Astrocyte of the spinal cord (primary cell): ENCODE measurements around the gene RHNO1.
A peak's percentile ranks its signal among the peaks of the same experiment; 100 is the strongest.

Source experiments
- DNase-seq: peaks from one replicate; pipeline ENCODE4 v3.0.0; 2011; ENCODE audit warnings: low read depth, low spot score
- H3K4me3 ChIP-seq: 2 replicates; pipeline ENCODE4 v1.5.1; 2011; ENCODE audit warnings: low read depth, mild to moderate bottlenecking, low read length, moderate library complexity
- in situ Hi-C: cut with HindIII; loops from 2 replicates; pipeline ENCODE4 v1.10.0; 2017; ENCODE audit warnings: low sequenced_read_pairs
- TF ChIP-seq, protein P1 (sequence below): IDR thresholded peaks from 2 replicates; pipeline ENCODE4 v1.5.1; 2012; ENCODE audit warnings: low read depth, mild to moderate bottlenecking, low read length, inconsistent platforms

The RHNO1 gene

GRCh38 chr12:2876431-2877046 is 484 bp upstream of the RHNO1 start:
- peak overlapping the region; percentile 76 for H3K4me3 ChIP-seq
- DNase-seq: peak; percentile 31
- TF ChIP-seq, protein P1, sequence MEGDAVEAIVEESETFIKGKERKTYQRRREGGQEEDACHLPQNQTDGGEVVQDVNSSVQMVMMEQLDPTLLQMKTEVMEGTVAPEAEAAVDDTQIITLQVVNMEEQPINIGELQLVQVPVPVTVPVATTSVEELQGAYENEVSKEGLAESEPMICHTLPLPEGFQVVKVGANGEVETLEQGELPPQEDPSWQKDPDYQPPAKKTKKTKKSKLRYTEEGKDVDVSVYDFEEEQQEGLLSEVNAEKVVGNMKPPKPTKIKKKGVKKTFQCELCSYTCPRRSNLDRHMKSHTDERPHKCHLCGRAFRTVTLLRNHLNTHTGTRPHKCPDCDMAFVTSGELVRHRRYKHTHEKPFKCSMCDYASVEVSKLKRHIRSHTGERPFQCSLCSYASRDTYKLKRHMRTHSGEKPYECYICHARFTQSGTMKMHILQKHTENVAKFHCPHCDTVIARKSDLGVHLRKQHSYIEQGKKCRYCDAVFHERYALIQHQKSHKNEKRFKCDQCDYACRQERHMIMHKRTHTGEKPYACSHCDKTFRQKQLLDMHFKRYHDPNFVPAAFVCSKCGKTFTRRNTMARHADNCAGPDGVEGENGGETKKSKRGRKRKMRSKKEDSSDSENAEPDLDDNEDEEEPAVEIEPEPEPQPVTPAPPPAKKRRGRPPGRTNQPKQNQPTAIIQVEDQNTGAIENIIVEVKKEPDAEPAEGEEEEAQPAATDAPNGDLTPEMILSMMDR: no peak
- in situ Hi-C loops: no loop called here

DNA sequence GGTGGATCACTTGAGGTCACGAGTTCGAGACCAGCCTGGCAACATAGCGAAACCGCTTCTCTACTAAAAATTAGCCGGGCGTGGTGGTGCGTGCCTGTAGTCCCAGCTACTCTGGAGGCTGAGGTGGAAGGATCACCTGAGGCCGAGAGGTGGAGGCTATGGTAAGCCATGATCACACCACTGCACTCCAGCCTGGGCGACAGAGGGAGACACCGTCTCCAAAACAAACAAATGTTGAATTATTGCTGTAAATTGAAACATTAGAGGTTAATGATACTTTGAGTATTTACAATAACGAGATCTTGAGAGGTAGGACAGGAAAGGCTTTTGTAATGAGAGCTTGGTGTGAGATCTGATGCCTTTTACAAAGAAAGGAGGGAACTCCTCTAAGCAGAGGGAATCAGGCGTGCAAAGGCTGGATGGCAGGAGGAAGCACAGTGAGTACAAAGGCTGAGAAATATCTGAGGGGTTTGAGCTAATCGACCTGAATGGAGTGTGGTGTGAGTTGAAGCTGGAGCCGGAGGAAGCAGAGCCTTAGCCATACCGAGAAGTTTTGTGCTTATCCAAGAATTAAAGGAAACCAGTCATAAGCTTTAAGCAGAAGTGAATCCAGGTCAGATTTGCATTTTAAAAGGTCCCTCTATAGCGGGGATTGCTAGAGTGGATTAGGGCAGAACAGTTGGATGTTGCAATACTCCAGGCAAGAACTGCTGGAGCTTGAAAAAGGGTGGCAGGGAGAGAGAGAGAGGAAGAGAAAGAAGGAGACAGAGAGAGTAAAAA is 1.1 kb downstream of the RHNO1 start:
- TF ChIP-seq, protein P1: no peak
- DNase-seq: peak; percentile 25
- H3K4me3 ChIP-seq: peak overlapping the region; percentile 76
- in situ Hi-C loops: no loop called here

- TF ChIP-seq, protein P1: no peak
- in situ Hi-C loops: no loop called here
- no peak for DNase-seq
- no peak overlapping the region for H3K4me3 ChIP-seq
These were observed 2.8 kb downstream of the RHNO1 start for GRCh38 chr12:2879853-2880252.

GRCh38 chr12:2884810-2885209 is 7.8 kb downstream of the RHNO1 start:
- DNase-seq: no peak
- TF ChIP-seq, protein P1: no peak
- no peak overlapping the region for H3K4me3 ChIP-seq
- in situ Hi-C loops: no loop called here

GRCh38 chr12:2886768-2887450 is 9.9 kb downstream of the RHNO1 start:
- TF ChIP-seq, protein P1: no peak
- in situ Hi-C loops: no loop called here
- no peak for DNase-seq
- H3K4me3 ChIP-seq: no peak overlapping the region

DNA sequence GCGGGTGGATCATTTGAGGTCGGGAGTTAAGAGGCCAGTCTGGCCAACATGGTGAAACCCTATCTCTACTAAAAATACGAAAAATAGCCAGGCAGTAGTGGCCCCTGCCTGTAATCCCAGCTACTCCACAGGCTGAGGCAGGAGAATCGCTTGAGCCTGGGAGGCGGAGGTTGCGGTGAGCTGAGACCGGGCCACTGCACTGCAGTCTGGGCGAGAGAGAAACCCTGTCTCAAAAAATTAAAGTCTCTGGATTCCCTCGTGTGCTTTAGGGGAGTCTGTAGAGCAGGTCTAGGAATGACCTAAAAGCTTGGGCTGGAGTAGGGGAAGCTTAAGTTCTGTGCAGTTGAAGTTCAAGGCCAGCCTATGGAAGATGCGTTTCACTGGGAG is 13.0 kb downstream of the RHNO1 start:
- peak overlapping the region; percentile 96 for H3K4me3 ChIP-seq
- in situ Hi-C loops: no loop called here
- DNase-seq: no peak
- TF ChIP-seq, protein P1: no peak
